ENCODE data around the gene TRAPPC6A.

GRCh38 chr19:45133661-45134060 is 44.4 kb downstream of the TRAPPC6A start:
- TF ChIP-seq CTCF (IDR thresholded peaks at IDR 0.05) (no peak), EZH2 (IDR thresholded peaks at IDR 0.05; ENCODE audit: borderline replicate concordance, insufficient read depth, low read depth, low read length, poor library complexity, severe bottlenecking) (no peak)
